HL-60/S4 treated with retinoic acid at 250 ng/mL for 4 days and 3 days (cell line): ENCODE measurements around the gene LPA.

Experiments
- in situ Hi-C: fragments of 300-500 bp; cut with MboI; formaldehyde crosslinking; loops from 2 replicates; pipeline ENCODE4 v1.7.0; 2022; ENCODE audit warnings: low sequenced_read_pairs

Gene LPA

GRCh38 chr6:160519133-160519532, 144.9 kb downstream of the LPA start:
- in situ Hi-C loops: no loop called here

- in situ Hi-C loops: no loop called here
These were observed 150.2 kb downstream of the LPA start for GRCh38 chr6:160513836-160514235.

- in situ Hi-C loops: no loop called here
These were observed 153.0 kb downstream of the LPA start for GRCh38 chr6:160510976-160511617.

- in situ Hi-C loops: no loop called here
These were observed 153.9 kb downstream of the LPA start for GRCh38 chr6:160510199-160510598.

- in situ Hi-C loops: no loop called here
These were observed 154.5 kb downstream of the LPA start for GRCh38 chr6:160509610-160510009.

- in situ Hi-C loops: no loop called here
These were observed 155.5 kb downstream of the LPA start for GRCh38 chr6:160508599-160508998.

- in situ Hi-C loops: no loop called here
These were observed 156.7 kb downstream of the LPA start for GRCh38 chr6:160507420-160507819.

GRCh38 chr6:160505970-160506369, 158.1 kb downstream of the LPA start:
- in situ Hi-C loops: no loop called here

- in situ Hi-C loops: no loop called here
These were observed 163.4 kb downstream of the LPA start for GRCh38 chr6:160500639-160501038.

- in situ Hi-C loops: no loop called here
These were observed 169.5 kb downstream of the LPA start for GRCh38 chr6:160494576-160494975.

- in situ Hi-C loops: no loop called here
These were observed 175.0 kb downstream of the LPA start for GRCh38 chr6:160489091-160489490.

GRCh38 chr6:160487116-160487515, 177.0 kb downstream of the LPA start:
- in situ Hi-C loops: no loop called here
